Esophagus muscularis mucosa (tissue), 4 donors: ENCODE measurements around the gene IL6.

Experiments
- EP300 ChIP-seq: sonication (generic); formaldehyde crosslinking; IDR thresholded peaks from one replicate; pipeline ENCODE4 v1.6.1; 2017; ENCODE audit warnings: antibody characterized with exemption
- POLR2A ChIP-seq: fragments of 450-650 bp; IDR thresholded peaks from one replicate; pipeline ENCODE4 v1.6.1; 2017; ENCODE audit warnings: antibody characterized with exemption, moderate library complexity, mild to moderate bottlenecking, low read depth
- TF ChIP-seq, protein P1 (sequence below), 3 experiments: fragments of 200-600 bp in 2 of 3; fragments of 450-650 bp in 1 of 3; sonication (generic) in 2 of 3; IDR thresholded peaks; one replicate each; pipeline ENCODE4 v1.5.1; 2017 to 2019; ENCODE audit warnings: antibody characterized with exemption in 3 of 3, mild to moderate bottlenecking in 2 of 3, moderate library complexity in 1 of 3

DNA sequence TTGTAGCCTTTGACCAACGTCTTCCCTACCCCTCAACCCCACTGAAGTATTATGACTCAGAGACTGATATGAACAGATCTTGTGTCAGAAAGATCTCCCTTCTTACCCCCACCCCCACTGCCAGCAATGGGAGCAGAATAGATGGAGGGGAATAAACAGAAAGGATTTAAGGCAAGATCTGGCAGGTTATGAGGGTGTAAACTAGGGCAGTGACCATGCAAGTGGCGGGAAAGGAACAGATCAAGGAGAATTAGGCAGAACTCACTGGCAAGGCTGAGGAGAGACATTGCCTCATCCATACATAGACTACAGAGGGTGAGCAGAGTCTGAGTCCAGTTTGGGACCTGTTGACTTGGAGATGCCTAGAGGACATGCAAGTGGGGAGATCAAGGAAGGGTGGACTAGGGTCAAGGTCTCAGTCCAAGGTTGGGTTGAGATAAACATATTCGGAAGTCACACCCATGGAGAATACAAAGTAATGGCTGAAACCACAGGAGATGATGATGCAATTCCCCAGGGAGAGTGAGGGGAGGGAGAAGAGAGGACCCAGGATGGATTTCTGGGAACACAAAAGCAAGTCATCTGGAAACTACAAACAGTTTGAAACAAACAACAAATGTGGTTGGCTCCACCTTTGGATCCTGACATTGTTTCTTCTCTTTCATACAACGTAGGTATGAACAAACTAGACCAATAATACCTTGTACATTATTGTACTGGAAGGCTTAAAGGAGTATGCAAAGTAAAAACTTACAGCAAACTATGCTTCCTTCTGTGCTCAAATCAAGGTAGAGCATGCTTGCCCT is 44.9 kb upstream of the IL6 start:
- TF ChIP-seq, protein P1, sequence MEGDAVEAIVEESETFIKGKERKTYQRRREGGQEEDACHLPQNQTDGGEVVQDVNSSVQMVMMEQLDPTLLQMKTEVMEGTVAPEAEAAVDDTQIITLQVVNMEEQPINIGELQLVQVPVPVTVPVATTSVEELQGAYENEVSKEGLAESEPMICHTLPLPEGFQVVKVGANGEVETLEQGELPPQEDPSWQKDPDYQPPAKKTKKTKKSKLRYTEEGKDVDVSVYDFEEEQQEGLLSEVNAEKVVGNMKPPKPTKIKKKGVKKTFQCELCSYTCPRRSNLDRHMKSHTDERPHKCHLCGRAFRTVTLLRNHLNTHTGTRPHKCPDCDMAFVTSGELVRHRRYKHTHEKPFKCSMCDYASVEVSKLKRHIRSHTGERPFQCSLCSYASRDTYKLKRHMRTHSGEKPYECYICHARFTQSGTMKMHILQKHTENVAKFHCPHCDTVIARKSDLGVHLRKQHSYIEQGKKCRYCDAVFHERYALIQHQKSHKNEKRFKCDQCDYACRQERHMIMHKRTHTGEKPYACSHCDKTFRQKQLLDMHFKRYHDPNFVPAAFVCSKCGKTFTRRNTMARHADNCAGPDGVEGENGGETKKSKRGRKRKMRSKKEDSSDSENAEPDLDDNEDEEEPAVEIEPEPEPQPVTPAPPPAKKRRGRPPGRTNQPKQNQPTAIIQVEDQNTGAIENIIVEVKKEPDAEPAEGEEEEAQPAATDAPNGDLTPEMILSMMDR (IDR thresholded peaks at IDR 0.05) = no peak
- no peak for TF ChIP-seq POLR2A
- TF ChIP-seq EP300 = no peak
